ENCODE data around the gene CYTH4. TPM values are rescaled to one million over a fixed set of nuclear protein-coding genes. Genes with fewer than 3 reads are reported as not detected.
"Not testable (repeated sequence)": the region's sequence is repeated elsewhere in the genome, so short reads cannot be mapped to it uniquely, and the experiment has no call there.

The CYTH4 gene
- total RNA-seq, 1 experiment from 2014 or later: not detected

DNA sequence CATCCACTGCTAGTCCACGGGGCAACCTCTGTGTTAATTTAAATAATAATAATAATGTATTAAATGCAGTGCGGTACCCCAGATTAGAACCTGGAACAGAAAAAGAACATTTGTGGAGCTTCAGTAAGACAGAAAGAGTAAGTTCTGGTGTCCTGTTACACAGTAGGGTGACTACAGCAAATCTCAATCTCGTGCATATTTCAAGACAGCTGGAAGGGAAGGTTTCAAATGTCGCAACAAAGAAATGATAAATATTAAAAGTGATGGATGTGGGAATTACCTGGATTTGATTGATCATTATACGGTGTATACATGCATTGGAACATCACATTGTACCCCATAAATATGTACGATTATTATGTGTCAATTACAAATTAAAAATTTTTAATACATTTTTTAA is 36.6 kb upstream of the CYTH4 start:
- CTCF ChIA-PET: interaction anchor here (1.3 to 6.5 kb wide), 2 partner anchors 14 to 186 kb away, joined by 5 to 62 read pairs; no protein-coding TSS in a partner anchor
- no peaks in the 10 kb centered on the region for H3K27me3 Mint-ChIP-seq (ENCODE audit: insufficient read depth, unreplicated experiment)
- no peaks in the 10 kb centered on the region for H3K36me3 Mint-ChIP-seq (ENCODE audit: insufficient read depth, unreplicated experiment)
- BruUV-seq (replicated peaks): no TSS peak
- peaks cover 13% of the 10 kb centered on the region for H3K4me1 Mint-ChIP-seq (ENCODE audit: insufficient read depth, unreplicated experiment)
- DNase-seq (ENCODE audit: unreplicated experiment): no peak
- POLR2A ChIA-PET: interaction anchor here (1.3 kb wide), 1 partner anchor 48 kb away, joined by 3 read pairs; no protein-coding TSS in a partner anchor
- H3K4me3 Mint-ChIP-seq (ENCODE audit: unreplicated experiment): no peak overlapping the region
- no peak overlapping the region for H3K27ac Mint-ChIP-seq (ENCODE audit: low read depth, unreplicated experiment)
- H3K9me3 Mint-ChIP-seq (ENCODE audit: unreplicated experiment): no peaks in the 10 kb centered on the region
- TF ChIP-seq, protein P1, sequence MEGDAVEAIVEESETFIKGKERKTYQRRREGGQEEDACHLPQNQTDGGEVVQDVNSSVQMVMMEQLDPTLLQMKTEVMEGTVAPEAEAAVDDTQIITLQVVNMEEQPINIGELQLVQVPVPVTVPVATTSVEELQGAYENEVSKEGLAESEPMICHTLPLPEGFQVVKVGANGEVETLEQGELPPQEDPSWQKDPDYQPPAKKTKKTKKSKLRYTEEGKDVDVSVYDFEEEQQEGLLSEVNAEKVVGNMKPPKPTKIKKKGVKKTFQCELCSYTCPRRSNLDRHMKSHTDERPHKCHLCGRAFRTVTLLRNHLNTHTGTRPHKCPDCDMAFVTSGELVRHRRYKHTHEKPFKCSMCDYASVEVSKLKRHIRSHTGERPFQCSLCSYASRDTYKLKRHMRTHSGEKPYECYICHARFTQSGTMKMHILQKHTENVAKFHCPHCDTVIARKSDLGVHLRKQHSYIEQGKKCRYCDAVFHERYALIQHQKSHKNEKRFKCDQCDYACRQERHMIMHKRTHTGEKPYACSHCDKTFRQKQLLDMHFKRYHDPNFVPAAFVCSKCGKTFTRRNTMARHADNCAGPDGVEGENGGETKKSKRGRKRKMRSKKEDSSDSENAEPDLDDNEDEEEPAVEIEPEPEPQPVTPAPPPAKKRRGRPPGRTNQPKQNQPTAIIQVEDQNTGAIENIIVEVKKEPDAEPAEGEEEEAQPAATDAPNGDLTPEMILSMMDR (IDR thresholded peaks at IDR 0.05; ENCODE audit: unreplicated experiment): no peak
- intact Hi-C loops (cut with micrococcal nuclease): no loop called here

DNA sequence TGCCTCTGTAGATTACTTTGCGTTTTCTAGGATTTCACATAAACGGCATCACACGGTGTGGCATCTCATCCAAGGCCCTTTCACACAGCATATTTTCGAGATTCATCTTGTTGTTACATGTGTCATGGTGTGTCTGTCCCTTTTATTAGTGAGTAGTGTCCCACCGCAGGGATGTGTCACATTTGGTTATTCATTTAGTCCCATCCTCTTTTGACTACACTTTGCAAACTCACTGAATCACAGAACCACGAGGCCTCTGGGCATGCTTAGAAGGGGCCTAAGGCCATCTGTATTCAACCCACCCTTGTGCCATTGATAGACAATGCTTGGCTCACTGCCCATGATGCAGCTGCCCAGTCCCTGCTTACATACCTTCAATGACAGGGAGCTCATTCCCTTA is 34.1 kb upstream of the CYTH4 start:
- POLR2A ChIA-PET: interaction anchor here (0.6 kb wide), 1 partner anchor 11 kb away, joined by 3 read pairs; no protein-coding TSS in a partner anchor
- H3K4me3 Mint-ChIP-seq (ENCODE audit: unreplicated experiment): no peak overlapping the region
- intact Hi-C loops (cut with micrococcal nuclease): no loop called here
- H3K9me3 Mint-ChIP-seq (ENCODE audit: unreplicated experiment): no peaks in the 10 kb centered on the region
- no TSS peak for BruUV-seq (replicated peaks)
- no peak overlapping the region for H3K27ac Mint-ChIP-seq (ENCODE audit: low read depth, unreplicated experiment)
- DNase-seq (ENCODE audit: unreplicated experiment): no peak
- H3K4me1 Mint-ChIP-seq (ENCODE audit: insufficient read depth, unreplicated experiment): peaks cover 11% of the 10 kb centered on the region
- H3K36me3 Mint-ChIP-seq (ENCODE audit: insufficient read depth, unreplicated experiment): no peaks in the 10 kb centered on the region
- TF ChIP-seq, protein P1 (IDR thresholded peaks at IDR 0.05; ENCODE audit: unreplicated experiment): no peak
- H3K27me3 Mint-ChIP-seq (ENCODE audit: insufficient read depth, unreplicated experiment): no peaks in the 10 kb centered on the region
- CTCF ChIA-PET: interaction anchor here (0.5 to 6.5 kb wide), 4 partner anchors 12 to 492 kb away, joined by 3 to 62 read pairs (median 3); no protein-coding TSS in a partner anchor

DNA sequence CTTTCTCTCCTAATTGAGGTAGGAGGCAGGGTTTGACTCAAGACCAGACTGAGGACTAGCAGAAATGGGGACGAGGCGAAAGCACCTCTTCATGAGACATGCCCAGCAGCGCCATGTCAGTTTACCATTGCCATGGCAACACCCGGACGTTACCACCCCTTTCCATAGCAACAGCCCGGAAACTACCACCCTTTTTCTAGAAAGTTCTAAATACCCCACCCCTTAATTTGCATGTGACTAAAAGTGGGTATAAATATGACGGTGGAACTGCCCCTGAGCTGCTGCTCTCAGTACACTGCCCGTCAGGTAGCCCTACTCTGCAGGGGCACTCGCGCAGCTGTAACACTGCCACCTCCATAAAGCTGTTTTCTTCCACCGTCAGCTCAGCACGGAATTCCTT is 32.3 kb upstream of the CYTH4 start:
- ChIA-PET POLR2A (interaction anchor here (0.5 kb wide), 1 partner anchor 647 kb away, joined by 5 read pairs; no protein-coding TSS in a partner anchor), CTCF (interaction anchor here (0.5 to 2.1 kb wide), 4 partner anchors 11 to 162 kb away, joined by 3 to 13 read pairs (median 4); no protein-coding TSS in a partner anchor)
- H3K27me3 Mint-ChIP-seq (ENCODE audit: insufficient read depth, unreplicated experiment): no peaks in the 10 kb centered on the region
- TF ChIP-seq, protein P1 (IDR thresholded peaks at IDR 0.05; ENCODE audit: unreplicated experiment): no peak
- H3K36me3 Mint-ChIP-seq (ENCODE audit: insufficient read depth, unreplicated experiment): no peaks in the 10 kb centered on the region
- intact Hi-C loops (cut with micrococcal nuclease): no loop called here
- no peak overlapping the region for H3K27ac Mint-ChIP-seq (ENCODE audit: low read depth, unreplicated experiment)
- H3K4me1 Mint-ChIP-seq (ENCODE audit: insufficient read depth, unreplicated experiment): peaks cover 8% of the 10 kb centered on the region
- H3K4me3 Mint-ChIP-seq (ENCODE audit: unreplicated experiment): no peak overlapping the region
- BruUV-seq (replicated peaks): no TSS peak
- no peak for DNase-seq (ENCODE audit: unreplicated experiment)
- H3K9me3 Mint-ChIP-seq (ENCODE audit: unreplicated experiment): no peaks in the 10 kb centered on the region

DNA sequence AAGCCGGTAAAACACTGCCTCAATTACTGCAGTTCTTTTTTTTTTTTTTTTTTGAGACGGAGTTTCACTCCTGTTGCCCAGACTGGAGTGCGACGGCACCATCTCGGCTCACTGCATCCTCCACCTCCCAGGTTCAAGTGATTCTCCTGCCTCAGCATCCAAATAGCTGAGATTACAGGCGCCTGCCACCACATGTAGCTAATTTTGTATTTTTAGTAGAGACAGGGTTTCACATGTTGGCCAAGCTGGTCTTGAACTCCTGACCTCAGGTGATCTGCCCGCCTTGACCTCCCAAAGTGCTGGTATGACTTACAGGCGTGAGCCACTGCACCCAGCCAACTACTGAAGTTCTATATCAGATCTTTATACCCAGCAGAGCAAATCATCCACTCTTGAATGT is 30.5 kb upstream of the CYTH4 start:
- H3K4me3 Mint-ChIP-seq (ENCODE audit: unreplicated experiment); H3K27ac Mint-ChIP-seq (ENCODE audit: low read depth, unreplicated experiment); intact Hi-C loops (cut with micrococcal nuclease); H3K36me3 Mint-ChIP-seq (ENCODE audit: insufficient read depth, unreplicated experiment); DNase-seq (ENCODE audit: unreplicated experiment); BruUV-seq (replicated peaks); H3K9me3 Mint-ChIP-seq (ENCODE audit: unreplicated experiment); H3K27me3 Mint-ChIP-seq (ENCODE audit: insufficient read depth, unreplicated experiment): not testable (repeated sequence)
- POLR2A ChIA-PET: interaction anchor here (4.7 kb wide), 1 partner anchor 8 kb away, joined by 27 read pairs; the partner anchor contains the start of gene RAC2
- CTCF ChIA-PET: interaction anchor here (2.1 kb wide), 1 partner anchor 9 kb away, joined by 13 read pairs; no protein-coding TSS in a partner anchor
- H3K4me1 Mint-ChIP-seq (ENCODE audit: insufficient read depth, unreplicated experiment): peaks cover 18% of the 10 kb centered on the region
